ENCODE results near the gene SPATA6L. TPM values are rescaled to one million over a fixed set of nuclear protein-coding genes. Genes with fewer than 3 reads are reported as not detected.

Gene SPATA6L
- total and polyA plus RNA-seq, 4 donors: 1.6 to 6.2 (median 2.2) TPM

DNA sequence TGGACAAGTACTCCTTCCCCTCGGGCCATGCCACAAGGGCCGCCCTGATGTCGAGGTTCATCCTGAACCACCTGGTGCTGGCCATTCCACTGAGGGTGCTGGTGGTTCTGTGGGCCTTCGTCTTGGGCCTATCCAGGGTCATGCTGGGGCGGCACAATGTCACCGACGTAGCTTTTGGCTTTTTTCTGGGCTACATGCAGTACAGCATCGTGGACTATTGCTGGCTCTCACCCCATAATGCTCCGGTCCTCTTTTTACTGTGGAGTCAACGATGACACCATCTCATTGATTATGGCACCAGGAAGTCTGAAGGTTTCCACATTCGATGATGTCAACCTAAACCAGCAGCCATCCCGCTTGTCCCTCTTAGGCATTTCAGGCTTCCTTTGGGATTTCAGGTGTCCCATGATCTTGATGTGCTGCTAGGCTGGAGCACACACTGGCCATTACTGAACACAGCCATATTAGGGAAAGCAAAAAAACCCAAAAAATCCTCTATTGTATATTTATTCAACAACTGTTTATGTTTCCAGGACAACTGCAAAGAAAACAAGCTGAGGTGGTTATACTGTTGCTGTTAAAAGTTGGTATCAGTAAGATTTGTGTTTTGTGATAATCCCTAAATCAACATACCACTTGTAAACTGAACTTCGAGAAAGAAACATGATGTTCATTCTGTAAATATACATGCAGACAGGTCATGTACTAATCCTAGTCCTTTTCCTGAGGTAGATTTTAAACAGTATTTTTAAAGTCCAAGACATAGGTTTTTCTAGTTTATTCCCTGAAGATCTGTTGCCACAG lies 3.1 kb downstream of the SPATA6L start (continued):
- TF ChIP-seq CTCF (IDR thresholded peaks at IDR 0.05; ENCODE audit: low read depth, low read length, missing input control) (no peak), JUND (IDR thresholded peaks at IDR 0.05) (peak; percentile 50 to 73), RAD21 (IDR thresholded peaks at IDR 0.05) (peak in 1 of 2 donors; percentile 16), EGR1 (IDR thresholded peaks at IDR 0.05; ENCODE audit: low read depth in 2 of 2) (peak in 1 of 2 donors; percentile 41), YY1 (IDR thresholded peaks at IDR 0.05) (peak; percentile 91)

DNA sequence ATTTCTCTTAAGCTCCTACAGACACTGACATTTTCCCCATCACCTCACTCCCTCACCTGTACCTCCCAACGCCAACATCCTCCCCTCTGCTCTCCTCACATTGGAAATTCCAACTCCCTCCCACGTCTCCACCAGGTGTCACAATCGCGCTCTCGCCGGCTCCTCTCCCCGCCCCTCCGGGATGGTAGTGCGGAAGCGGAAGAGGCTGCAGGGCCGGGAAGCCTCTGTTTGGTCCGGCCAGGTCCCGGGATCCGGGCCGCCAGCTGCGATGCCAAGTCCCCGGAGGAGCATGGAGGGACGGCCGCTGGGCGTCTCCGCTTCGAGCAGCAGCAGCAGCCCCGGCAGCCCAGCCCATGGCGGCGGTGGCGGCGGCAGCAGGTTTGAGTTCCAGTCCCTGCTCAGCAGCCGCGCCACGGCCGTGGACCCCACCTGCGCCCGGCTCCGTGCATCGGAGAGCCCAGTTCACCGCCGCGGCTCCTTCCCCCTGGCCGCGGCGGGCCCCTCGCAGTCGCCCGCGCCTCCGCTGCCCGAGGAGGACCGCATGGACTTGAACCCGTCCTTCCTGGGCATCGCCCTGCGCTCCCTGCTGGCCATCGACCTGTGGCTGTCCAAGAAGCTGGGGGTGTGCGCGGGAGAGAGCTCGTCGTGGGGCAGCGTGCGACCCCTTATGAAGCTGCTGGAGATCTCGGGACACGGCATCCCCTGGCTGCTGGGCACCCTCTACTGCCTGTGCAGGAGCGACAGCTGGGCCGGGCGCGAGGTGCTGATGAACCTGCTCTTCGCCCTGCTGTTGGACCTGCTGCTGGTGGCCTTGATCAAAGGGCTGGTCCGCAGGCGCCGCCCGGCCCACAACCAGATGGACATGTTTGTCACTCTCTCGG lies 3.9 kb downstream of the SPATA6L start, which contains the start of gene PLPP6:
PLPP6 (plus strand) TSS at position 187 of the 881 bp plus-strand sequence; CDS start at position 269, 82 bp downstream.
- no peaks in the 10 kb centered on the region for H3K27me3 ChIP-seq (ENCODE audit: control insufficient read depth in 4 of 4, insufficient read depth in 4 of 4, low read length in 3 of 4)
- H3K4me1 ChIP-seq (ENCODE audit: control insufficient read depth in 4 of 4, insufficient read depth in 4 of 4, low read length in 3 of 4): peaks cover 8 to 41% (median 19%) of the 10 kb centered on the region in 4 donors
- WGBS: 1% methylated on average over 70 of the region's 70 CpGs
- H3K27ac ChIP-seq (ENCODE audit: low read depth in 1 of 2, low read length in 2 of 2): peak within 1 kb of the TSS; percentile 94 to 97
- H3K9me3 ChIP-seq (ENCODE audit: control insufficient read depth in 4 of 4, low read length in 3 of 4): no peaks in the 10 kb centered on the region
- DNase-seq (ENCODE audit: low spot score): peak; percentile 81
- H3K36me3 ChIP-seq (ENCODE audit: control insufficient read depth in 4 of 4, insufficient read depth in 3 of 4, low read depth in 1 of 4, low read length in 3 of 4): no peaks in the 10 kb centered on the region
- H3K4me3 ChIP-seq (ENCODE audit: low read depth in 1 of 3, low read length in 3 of 3): peak within 1 kb of the TSS; percentile 73 to 95 (median 85)
- no peak for TF ChIP-seq NR2F2 (IDR thresholded peaks at IDR 0.05)
- peak; percentile 91 to 94 for TF ChIP-seq EGR1 (IDR thresholded peaks at IDR 0.05; ENCODE audit: low read depth in 2 of 2)
- TF ChIP-seq CTCF (IDR thresholded peaks at IDR 0.05; ENCODE audit: low read depth, low read length, missing input control): peak; percentile 54
- TF ChIP-seq SP1 (IDR thresholded peaks at IDR 0.05): peak; percentile 48
- TF ChIP-seq HNF4G (IDR thresholded peaks at IDR 0.05): no peak
- TF ChIP-seq FOXA2 (IDR thresholded peaks at IDR 0.05): no peak
- no peak for TF ChIP-seq FOXA1 (IDR thresholded peaks at IDR 0.05)
- peak in 1 of 2 donors; percentile 59 for TF ChIP-seq HNF4A (conservative IDR thresholded peaks at IDR 0.05)
- no peak for TF ChIP-seq TAF1 (conservative IDR thresholded peaks at IDR 0.05)
- TF ChIP-seq, protein P1, sequence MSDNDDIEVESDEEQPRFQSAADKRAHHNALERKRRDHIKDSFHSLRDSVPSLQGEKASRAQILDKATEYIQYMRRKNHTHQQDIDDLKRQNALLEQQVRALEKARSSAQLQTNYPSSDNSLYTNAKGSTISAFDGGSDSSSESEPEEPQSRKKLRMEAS (IDR thresholded peaks at IDR 0.05): peak; percentile 64
- no peak for TF ChIP-seq ZBTB33 (IDR thresholded peaks at IDR 0.05)
- no peak for TF ChIP-seq ATF3 (IDR thresholded peaks at IDR 0.05)
- TF ChIP-seq RAD21 (IDR thresholded peaks at IDR 0.05): peak; percentile 78 to 80
- TF ChIP-seq JUND (IDR thresholded peaks at IDR 0.05): no peak
- TF ChIP-seq GABPA (IDR thresholded peaks at IDR 0.05 in 1 of 2, conservative IDR thresholded peaks at IDR 0.05 in 1 of 2): peak; percentile 77 to 89
- TF ChIP-seq RXRA (IDR thresholded peaks at IDR 0.05): peak; percentile 33 to 37
- TF ChIP-seq, protein P2, sequence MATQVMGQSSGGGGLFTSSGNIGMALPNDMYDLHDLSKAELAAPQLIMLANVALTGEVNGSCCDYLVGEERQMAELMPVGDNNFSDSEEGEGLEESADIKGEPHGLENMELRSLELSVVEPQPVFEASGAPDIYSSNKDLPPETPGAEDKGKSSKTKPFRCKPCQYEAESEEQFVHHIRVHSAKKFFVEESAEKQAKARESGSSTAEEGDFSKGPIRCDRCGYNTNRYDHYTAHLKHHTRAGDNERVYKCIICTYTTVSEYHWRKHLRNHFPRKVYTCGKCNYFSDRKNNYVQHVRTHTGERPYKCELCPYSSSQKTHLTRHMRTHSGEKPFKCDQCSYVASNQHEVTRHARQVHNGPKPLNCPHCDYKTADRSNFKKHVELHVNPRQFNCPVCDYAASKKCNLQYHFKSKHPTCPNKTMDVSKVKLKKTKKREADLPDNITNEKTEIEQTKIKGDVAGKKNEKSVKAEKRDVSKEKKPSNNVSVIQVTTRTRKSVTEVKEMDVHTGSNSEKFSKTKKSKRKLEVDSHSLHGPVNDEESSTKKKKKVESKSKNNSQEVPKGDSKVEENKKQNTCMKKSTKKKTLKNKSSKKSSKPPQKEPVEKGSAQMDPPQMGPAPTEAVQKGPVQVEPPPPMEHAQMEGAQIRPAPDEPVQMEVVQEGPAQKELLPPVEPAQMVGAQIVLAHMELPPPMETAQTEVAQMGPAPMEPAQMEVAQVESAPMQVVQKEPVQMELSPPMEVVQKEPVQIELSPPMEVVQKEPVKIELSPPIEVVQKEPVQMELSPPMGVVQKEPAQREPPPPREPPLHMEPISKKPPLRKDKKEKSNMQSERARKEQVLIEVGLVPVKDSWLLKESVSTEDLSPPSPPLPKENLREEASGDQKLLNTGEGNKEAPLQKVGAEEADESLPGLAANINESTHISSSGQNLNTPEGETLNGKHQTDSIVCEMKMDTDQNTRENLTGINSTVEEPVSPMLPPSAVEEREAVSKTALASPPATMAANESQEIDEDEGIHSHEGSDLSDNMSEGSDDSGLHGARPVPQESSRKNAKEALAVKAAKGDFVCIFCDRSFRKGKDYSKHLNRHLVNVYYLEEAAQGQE (IDR thresholded peaks at IDR 0.05): peak; percentile 39
- peak; percentile 65 for TF ChIP-seq YY1 (IDR thresholded peaks at IDR 0.05)
- peak within 1 kb of the TSS; percentile 55 to 95 for H3K9ac ChIP-seq (ENCODE audit: low read depth in 1 of 2, low read length in 2 of 2)

Measured in liver (tissue), 9 donors.